DND-41 (cell line): ENCODE data around the gene ST8SIA6.

ENCODE experiments used
- CTCF ChIP-seq: IDR thresholded peaks from 2 replicates; pipeline ENCODE4 v1.5.1; 2012; ENCODE audit warnings: borderline replicate concordance, low read length, moderate library complexity, mild to moderate bottlenecking; ENCODE audit not compliant: poor library complexity, severe bottlenecking; ENCODE audit errors: extremely low read depth
- EZH2 ChIP-seq: IDR thresholded peaks from 3 replicates; pipeline ENCODE4 v1.6.1; 2012; ENCODE audit warnings: borderline replicate concordance, low read depth, mild to moderate bottlenecking, moderate library complexity, low read length, inconsistent platforms; ENCODE audit not compliant: severe bottlenecking

GRCh38 chr10:17464545-17464944 lies 10.2 kb upstream of the ST8SIA6 start:
- TF ChIP-seq EZH2, result no peak
- no peak for TF ChIP-seq CTCF
